WTC11 (cell line): ENCODE data around the gene MED22. TPM values are rescaled to one million over a fixed set of nuclear protein-coding genes. Genes with fewer than 3 reads are reported as not detected.

Experiments used
- ATAC-seq: fragments of 200-7000 bp; cut with Tn5 transposase; 2 replicates; pipeline ENCODE4 v1.10.0; 2021; ENCODE audit warnings: mild to moderate bottlenecking, moderate library complexity
- CTCF ChIA-PET: fragments of 300-600 bp; sonication (Branson Sonifier 250); formaldehyde crosslinking; loops from one replicate; lab custom pipeline; 2021; ENCODE audit warnings: antibody characterized with exemption; lab: Charles Lee
- POLR2A ChIA-PET: fragments of 350-600 bp; sonication (Branson Sonifier 250); formaldehyde crosslinking; loops from one replicate; lab custom pipeline; 2021; ENCODE audit warnings: antibody characterized with exemption; lab: Charles Lee
- DNase-seq: peaks from one replicate; pipeline ENCODE4 v3.0.0; 2021; ENCODE audit warnings: low spot score
- H3K27ac Mint-ChIP-seq: 2 replicates; pipeline ENCODE4 v1.8.0; 2021; ENCODE audit warnings: mixed read lengths
- H3K27me3 Mint-ChIP-seq: 2 replicates; pipeline ENCODE4 v1.8.0; 2021; ENCODE audit warnings: low read depth, mild to moderate bottlenecking, moderate library complexity, mixed read lengths
- H3K36me3 Mint-ChIP-seq: 2 replicates; pipeline ENCODE4 v1.8.0; 2021; ENCODE audit warnings: mixed read lengths
- H3K4me1 Mint-ChIP-seq: 2 replicates; pipeline ENCODE4 v1.8.0; 2022; ENCODE audit warnings: mixed read lengths
- H3K4me3 Mint-ChIP-seq: 2 replicates; pipeline ENCODE4 v1.8.0; 2021; ENCODE audit warnings: mild to moderate bottlenecking, moderate library complexity, mixed read lengths
- H3K9me3 Mint-ChIP-seq: 2 replicates; pipeline ENCODE4 v1.8.0; 2021; ENCODE audit warnings: mixed read lengths
- CREB1 ChIP-seq: sonication (generic); formaldehyde crosslinking; IDR thresholded peaks from 2 replicates; pipeline ENCODE4 v1.8.0; 2023; ENCODE audit warnings: mild to moderate bottlenecking, missing genetic modification reagents
- ETV6 ChIP-seq: sonication (generic); formaldehyde crosslinking; IDR thresholded peaks from 2 replicates; pipeline ENCODE4 v1.8.1; 2022; ENCODE audit warnings: mild to moderate bottlenecking, missing genetic modification reagents
- GABPB1 ChIP-seq: sonication (generic); formaldehyde crosslinking; IDR thresholded peaks from 2 replicates; pipeline ENCODE4 v1.8.1; 2023; ENCODE audit warnings: mild to moderate bottlenecking, missing genetic modification reagents
- KAT7 ChIP-seq: sonication (generic); formaldehyde crosslinking; IDR thresholded peaks from 2 replicates; pipeline ENCODE4 v1.8.1; 2023; ENCODE audit warnings: missing genetic modification reagents, mild to moderate bottlenecking, borderline replicate concordance
- MXD4 ChIP-seq: fragments of 250-450 bp; sonication (Bioruptor Pico); IDR thresholded peaks from 2 replicates; pipeline ENCODE4 v1.8.0; 2021; ENCODE audit warnings: mild to moderate bottlenecking, moderate library complexity, borderline replicate concordance
- NR1H2 ChIP-seq: sonication (generic); formaldehyde crosslinking; IDR thresholded peaks from 2 replicates; pipeline ENCODE4 v1.9.0; 2021; ENCODE audit warnings: mild to moderate bottlenecking, moderate library complexity, missing genetic modification reagents
- NR2C2 ChIP-seq: sonication (generic); formaldehyde crosslinking; IDR thresholded peaks from 2 replicates; pipeline ENCODE4 v1.8.0; 2022; ENCODE audit warnings: mild to moderate bottlenecking, missing genetic modification reagents
- TCF7 ChIP-seq: sonication (generic); formaldehyde crosslinking; IDR thresholded peaks from 2 replicates; pipeline ENCODE4 v1.8.0; 2022; ENCODE audit warnings: mild to moderate bottlenecking, low read depth, missing genetic modification reagents, moderate library complexity
- TEAD4 ChIP-seq: sonication (generic); formaldehyde crosslinking; IDR thresholded peaks from 2 replicates; pipeline ENCODE4 v1.8.0; 2022; ENCODE audit warnings: mild to moderate bottlenecking, missing genetic modification reagents
- ZNF671 ChIP-seq: fragments of 250-450 bp; sonication (Bioruptor Pico); IDR thresholded peaks from 2 replicates; pipeline ENCODE4 v1.8.0; 2021; ENCODE audit warnings: mild to moderate bottlenecking
- total RNA-seq: library from RNA; stranded (reverse); gene quantifications from 3 replicates; pipeline ENCODE4 v1.2.3, GENCODE V29; 2021
- TF ChIP-seq, protein P1 (sequence below): fragments of 250-450 bp; sonication (Bioruptor Pico); IDR thresholded peaks from 2 replicates; pipeline ENCODE4 v1.9.0; 2021; ENCODE audit warnings: mild to moderate bottlenecking
- TF ChIP-seq, protein P2 (sequence below): fragments of 250-450 bp; sonication (Bioruptor Pico); IDR thresholded peaks from 2 replicates; pipeline ENCODE4 v1.9.0; 2021; ENCODE audit warnings: mild to moderate bottlenecking, borderline replicate concordance
- TF ChIP-seq, protein P3 (sequence below): sonication (generic); formaldehyde crosslinking; IDR thresholded peaks from 2 replicates; pipeline ENCODE4 v1.8.1; 2023; ENCODE audit warnings: mild to moderate bottlenecking, missing genetic modification reagents
- TF ChIP-seq, protein P4 (sequence below): sonication (generic); formaldehyde crosslinking; IDR thresholded peaks from 2 replicates; pipeline ENCODE4 v1.8.0; 2023; ENCODE audit warnings: missing genetic modification reagents
- TF ChIP-seq, protein P5 (sequence below): sonication (generic); formaldehyde crosslinking; IDR thresholded peaks from 2 replicates; pipeline ENCODE4 v1.8.1; 2023; ENCODE audit warnings: mild to moderate bottlenecking, missing genetic modification reagents, moderate library complexity
- TF ChIP-seq, protein P6 (sequence below): fragments of 200-600 bp; IDR thresholded peaks from 2 replicates; pipeline ENCODE4 v1.8.0; 2022; ENCODE audit warnings: antibody characterized with exemption
- TF ChIP-seq, protein P7 (sequence below): sonication (generic); formaldehyde crosslinking; IDR thresholded peaks from 2 replicates; pipeline ENCODE4 v1.8.1; 2022; ENCODE audit warnings: low read depth, mild to moderate bottlenecking, moderate library complexity, missing genetic modification reagents, borderline replicate concordance
- TF ChIP-seq, protein P8 (sequence below): fragments of 250-450 bp; sonication (Bioruptor Pico); IDR thresholded peaks from 2 replicates; pipeline ENCODE4 v2.1.2; 2022; ENCODE audit warnings: mild to moderate bottlenecking, moderate library complexity

Gene MED22
- total RNA-seq, 1 experiment from 2014 or later = 59.5 TPM

DNA sequence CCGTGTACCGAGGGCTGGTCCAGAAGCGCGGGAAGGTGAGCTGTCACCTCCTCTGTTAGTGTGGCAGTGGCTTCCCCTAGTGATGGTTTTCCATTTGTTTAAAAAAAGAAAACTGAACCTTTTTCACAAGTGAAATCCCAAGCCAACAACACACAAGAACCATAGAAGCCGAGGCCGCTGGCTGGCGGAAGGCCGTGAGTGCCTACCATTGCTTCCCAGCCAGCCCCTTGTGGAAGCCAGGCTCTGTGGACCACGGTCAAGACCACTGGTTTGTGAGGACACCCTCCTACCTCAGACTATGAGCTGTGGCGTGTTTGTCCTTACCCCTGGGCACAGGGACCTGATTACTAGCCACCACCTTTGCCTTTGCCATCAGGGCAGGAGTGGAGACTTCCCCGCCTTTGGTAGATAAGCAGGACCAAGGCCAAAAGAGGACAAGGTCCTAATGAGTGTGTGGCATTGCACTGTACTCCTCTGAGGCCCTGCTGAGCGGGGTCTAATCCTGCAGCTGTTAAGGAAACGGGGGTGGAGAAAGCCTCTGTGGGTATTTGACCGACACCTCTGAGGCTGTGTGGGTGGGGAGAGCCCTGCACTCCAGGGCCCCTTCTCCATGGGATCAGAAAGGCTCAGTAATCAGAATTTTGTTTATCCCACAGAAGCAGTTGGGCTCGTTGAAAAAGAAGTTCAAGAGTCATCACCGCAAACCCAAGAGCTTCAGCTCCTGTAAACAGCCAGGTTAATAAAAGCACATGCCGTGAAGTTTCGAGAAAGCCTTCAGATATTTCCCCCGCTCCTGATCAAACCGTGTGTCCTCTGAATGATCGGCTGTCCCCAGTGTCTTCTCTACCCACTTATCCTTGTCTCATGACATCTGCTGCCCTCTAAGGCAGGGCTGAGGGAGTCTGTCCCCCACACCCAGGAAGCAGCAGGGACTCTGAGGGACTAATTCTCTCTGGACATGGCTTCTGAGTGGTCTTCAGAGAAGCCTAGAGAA, 12.8 kb upstream of the MED22 start:
- no peak for ATAC-seq
- ChIA-PET POLR2A (no interaction called here), CTCF (interaction anchor here (1.2 kb wide), 1 partner anchor 18 kb away, joined by 7 read pairs; no protein-coding TSS in a partner anchor)
- no peaks in the 10 kb centered on the region for H3K27me3 Mint-ChIP-seq
- no peak for DNase-seq
- H3K9me3 Mint-ChIP-seq = no peaks in the 10 kb centered on the region
- TF ChIP-seq, protein P1, sequence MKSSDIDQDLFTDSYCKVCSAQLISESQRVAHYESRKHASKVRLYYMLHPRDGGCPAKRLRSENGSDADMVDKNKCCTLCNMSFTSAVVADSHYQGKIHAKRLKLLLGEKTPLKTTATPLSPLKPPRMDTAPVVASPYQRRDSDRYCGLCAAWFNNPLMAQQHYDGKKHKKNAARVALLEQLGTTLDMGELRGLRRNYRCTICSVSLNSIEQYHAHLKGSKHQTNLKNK (CRISPR knock-in tag) = no peak
- TF ChIP-seq, protein P2, sequence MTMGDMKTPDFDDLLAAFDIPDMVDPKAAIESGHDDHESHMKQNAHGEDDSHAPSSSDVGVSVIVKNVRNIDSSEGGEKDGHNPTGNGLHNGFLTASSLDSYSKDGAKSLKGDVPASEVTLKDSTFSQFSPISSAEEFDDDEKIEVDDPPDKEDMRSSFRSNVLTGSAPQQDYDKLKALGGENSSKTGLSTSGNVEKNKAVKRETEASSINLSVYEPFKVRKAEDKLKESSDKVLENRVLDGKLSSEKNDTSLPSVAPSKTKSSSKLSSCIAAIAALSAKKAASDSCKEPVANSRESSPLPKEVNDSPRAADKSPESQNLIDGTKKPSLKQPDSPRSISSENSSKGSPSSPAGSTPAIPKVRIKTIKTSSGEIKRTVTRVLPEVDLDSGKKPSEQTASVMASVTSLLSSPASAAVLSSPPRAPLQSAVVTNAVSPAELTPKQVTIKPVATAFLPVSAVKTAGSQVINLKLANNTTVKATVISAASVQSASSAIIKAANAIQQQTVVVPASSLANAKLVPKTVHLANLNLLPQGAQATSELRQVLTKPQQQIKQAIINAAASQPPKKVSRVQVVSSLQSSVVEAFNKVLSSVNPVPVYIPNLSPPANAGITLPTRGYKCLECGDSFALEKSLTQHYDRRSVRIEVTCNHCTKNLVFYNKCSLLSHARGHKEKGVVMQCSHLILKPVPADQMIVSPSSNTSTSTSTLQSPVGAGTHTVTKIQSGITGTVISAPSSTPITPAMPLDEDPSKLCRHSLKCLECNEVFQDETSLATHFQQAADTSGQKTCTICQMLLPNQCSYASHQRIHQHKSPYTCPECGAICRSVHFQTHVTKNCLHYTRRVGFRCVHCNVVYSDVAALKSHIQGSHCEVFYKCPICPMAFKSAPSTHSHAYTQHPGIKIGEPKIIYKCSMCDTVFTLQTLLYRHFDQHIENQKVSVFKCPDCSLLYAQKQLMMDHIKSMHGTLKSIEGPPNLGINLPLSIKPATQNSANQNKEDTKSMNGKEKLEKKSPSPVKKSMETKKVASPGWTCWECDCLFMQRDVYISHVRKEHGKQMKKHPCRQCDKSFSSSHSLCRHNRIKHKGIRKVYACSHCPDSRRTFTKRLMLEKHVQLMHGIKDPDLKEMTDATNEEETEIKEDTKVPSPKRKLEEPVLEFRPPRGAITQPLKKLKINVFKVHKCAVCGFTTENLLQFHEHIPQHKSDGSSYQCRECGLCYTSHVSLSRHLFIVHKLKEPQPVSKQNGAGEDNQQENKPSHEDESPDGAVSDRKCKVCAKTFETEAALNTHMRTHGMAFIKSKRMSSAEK (CRISPR knock-in tag) = no peak
- TF ChIP-seq GABPB1 (no peak), TEAD4 (CRISPR knock-in tag) (no peak), KAT7 (no peak), TCF7 (CRISPR knock-in tag) (no peak), ZNF671 (CRISPR knock-in tag) (no peak), ETV6 (no peak), MXD4 (no peak), CREB1 (CRISPR knock-in tag) (no peak), NR1H2 (CRISPR knock-in tag) (no peak), NR2C2 (no peak)
- TF ChIP-seq, protein P3, sequence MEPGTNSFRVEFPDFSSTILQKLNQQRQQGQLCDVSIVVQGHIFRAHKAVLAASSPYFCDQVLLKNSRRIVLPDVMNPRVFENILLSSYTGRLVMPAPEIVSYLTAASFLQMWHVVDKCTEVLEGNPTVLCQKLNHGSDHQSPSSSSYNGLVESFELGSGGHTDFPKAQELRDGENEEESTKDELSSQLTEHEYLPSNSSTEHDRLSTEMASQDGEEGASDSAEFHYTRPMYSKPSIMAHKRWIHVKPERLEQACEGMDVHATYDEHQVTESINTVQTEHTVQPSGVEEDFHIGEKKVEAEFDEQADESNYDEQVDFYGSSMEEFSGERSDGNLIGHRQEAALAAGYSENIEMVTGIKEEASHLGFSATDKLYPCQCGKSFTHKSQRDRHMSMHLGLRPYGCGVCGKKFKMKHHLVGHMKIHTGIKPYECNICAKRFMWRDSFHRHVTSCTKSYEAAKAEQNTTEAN = no peak
- TF ChIP-seq, protein P4, sequence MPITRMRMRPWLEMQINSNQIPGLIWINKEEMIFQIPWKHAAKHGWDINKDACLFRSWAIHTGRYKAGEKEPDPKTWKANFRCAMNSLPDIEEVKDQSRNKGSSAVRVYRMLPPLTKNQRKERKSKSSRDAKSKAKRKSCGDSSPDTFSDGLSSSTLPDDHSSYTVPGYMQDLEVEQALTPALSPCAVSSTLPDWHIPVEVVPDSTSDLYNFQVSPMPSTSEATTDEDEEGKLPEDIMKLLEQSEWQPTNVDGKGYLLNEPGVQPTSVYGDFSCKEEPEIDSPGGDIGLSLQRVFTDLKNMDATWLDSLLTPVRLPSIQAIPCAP (CRISPR knock-in tag) = no peak
- TF ChIP-seq, protein P5, sequence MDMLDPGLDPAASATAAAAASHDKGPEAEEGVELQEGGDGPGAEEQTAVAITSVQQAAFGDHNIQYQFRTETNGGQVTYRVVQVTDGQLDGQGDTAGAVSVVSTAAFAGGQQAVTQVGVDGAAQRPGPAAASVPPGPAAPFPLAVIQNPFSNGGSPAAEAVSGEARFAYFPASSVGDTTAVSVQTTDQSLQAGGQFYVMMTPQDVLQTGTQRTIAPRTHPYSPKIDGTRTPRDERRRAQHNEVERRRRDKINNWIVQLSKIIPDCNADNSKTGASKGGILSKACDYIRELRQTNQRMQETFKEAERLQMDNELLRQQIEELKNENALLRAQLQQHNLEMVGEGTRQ (CRISPR knock-in tag) = no peak
- TF ChIP-seq, protein P6, sequence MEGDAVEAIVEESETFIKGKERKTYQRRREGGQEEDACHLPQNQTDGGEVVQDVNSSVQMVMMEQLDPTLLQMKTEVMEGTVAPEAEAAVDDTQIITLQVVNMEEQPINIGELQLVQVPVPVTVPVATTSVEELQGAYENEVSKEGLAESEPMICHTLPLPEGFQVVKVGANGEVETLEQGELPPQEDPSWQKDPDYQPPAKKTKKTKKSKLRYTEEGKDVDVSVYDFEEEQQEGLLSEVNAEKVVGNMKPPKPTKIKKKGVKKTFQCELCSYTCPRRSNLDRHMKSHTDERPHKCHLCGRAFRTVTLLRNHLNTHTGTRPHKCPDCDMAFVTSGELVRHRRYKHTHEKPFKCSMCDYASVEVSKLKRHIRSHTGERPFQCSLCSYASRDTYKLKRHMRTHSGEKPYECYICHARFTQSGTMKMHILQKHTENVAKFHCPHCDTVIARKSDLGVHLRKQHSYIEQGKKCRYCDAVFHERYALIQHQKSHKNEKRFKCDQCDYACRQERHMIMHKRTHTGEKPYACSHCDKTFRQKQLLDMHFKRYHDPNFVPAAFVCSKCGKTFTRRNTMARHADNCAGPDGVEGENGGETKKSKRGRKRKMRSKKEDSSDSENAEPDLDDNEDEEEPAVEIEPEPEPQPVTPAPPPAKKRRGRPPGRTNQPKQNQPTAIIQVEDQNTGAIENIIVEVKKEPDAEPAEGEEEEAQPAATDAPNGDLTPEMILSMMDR = no peak
- TF ChIP-seq, protein P7, sequence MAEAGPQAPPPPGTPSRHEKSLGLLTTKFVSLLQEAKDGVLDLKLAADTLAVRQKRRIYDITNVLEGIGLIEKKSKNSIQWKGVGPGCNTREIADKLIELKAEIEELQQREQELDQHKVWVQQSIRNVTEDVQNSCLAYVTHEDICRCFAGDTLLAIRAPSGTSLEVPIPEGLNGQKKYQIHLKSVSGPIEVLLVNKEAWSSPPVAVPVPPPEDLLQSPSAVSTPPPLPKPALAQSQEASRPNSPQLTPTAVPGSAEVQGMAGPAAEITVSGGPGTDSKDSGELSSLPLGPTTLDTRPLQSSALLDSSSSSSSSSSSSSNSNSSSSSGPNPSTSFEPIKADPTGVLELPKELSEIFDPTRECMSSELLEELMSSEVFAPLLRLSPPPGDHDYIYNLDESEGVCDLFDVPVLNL = no peak
- TF ChIP-seq, protein P8, sequence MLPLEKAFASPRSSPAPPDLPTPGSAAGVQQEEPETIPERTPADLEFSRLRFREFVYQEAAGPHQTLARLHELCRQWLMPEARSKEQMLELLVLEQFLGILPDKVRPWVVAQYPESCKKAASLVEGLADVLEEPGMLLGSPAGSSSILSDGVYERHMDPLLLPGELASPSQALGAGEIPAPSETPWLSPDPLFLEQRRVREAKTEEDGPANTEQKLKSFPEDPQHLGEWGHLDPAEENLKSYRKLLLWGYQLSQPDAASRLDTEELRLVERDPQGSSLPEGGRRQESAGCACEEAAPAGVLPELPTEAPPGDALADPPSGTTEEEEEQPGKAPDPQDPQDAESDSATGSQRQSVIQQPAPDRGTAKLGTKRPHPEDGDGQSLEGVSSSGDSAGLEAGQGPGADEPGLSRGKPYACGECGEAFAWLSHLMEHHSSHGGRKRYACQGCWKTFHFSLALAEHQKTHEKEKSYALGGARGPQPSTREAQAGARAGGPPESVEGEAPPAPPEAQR (CRISPR knock-in tag) = no peak
- H3K27ac Mint-ChIP-seq = peak overlapping the region; percentile 80; the same call in 1 of the 2 replicates
- peaks cover 55% of the 10 kb centered on the region for H3K36me3 Mint-ChIP-seq
- peaks cover 9% of the 10 kb centered on the region for H3K4me1 Mint-ChIP-seq
- no peak overlapping the region for H3K4me3 Mint-ChIP-seq
